PC-3 (cell line): Measurements from ENCODE around the gene DIP2A. TPM values are rescaled to one million over a fixed set of nuclear protein-coding genes. Genes with fewer than 3 reads are reported as not detected.
A peak's percentile ranks its signal among the peaks of the same experiment; 100 is the strongest.

Experiments used
- ATAC-seq: fragments of 200-7000 bp; cut with Tn5 transposase; 2 replicates; pipeline ENCODE4 v1.9.1; 2020; ENCODE audit warnings: mild to moderate bottlenecking, moderate library complexity
- BruUV-seq: library from RNA; stranded (reverse); fragments of 400-500 nt; replicated peaks from 2 replicates; lab custom pipeline; 2021; lab: Mats Ljungman, UMichigan
- CTCF ChIA-PET: fragments of 300-600 bp; sonication (Branson Sonifier 250); formaldehyde crosslinking; loops from one replicate; lab custom pipeline; 2022; ENCODE audit warnings: antibody characterized with exemption; lab: Charles Lee
- POLR2A ChIA-PET: fragments of 300-600 bp; sonication (Branson Sonifier 250); formaldehyde crosslinking; loops from one replicate; lab custom pipeline; 2022; ENCODE audit warnings: antibody characterized with exemption; ENCODE audit not compliant: unreplicated experiment; lab: Charles Lee
- DNase-seq: peaks from one replicate; pipeline ENCODE4 v3.0.0-alpha.2; 2015
- H2AFZ ChIP-seq: fragments of 300-600 bp; sonication (generic); 2 replicates; pipeline ENCODE4 v1.6.0; 2016; ENCODE audit warnings: antibody characterized with exemption, low read length
- H3F3A ChIP-seq: fragments of 300-600 bp; sonication (generic); one replicate; pipeline ENCODE4 v1.6.0; 2017; ENCODE audit warnings: antibody characterized with exemption, low read length, control low read depth, mild to moderate bottlenecking; ENCODE audit not compliant: unreplicated experiment
- H3K27ac ChIP-seq: fragments of 300-600 bp; sonication (generic); 2 replicates; pipeline ENCODE4 v1.5.1; 2016; ENCODE audit warnings: mild to moderate bottlenecking, low read length
- H3K27me3 ChIP-seq: fragments of 300-600 bp; sonication (generic); 2 replicates; pipeline ENCODE4 v1.6.1; 2016; ENCODE audit warnings: low read length, mixed read lengths
- H3K36me3 ChIP-seq: fragments of 300-600 bp; sonication (generic); 2 replicates; pipeline ENCODE4 v1.6.1; 2016; ENCODE audit warnings: low read depth, mixed run types, low read length, mixed read lengths
- H3K4me1 ChIP-seq: fragments of 300-600 bp; sonication (generic); 2 replicates; pipeline ENCODE4 v1.5.1; 2016; ENCODE audit warnings: low read length; ENCODE audit not compliant: insufficient read depth
- H3K4me2 ChIP-seq: fragments of 300-600 bp; sonication (generic); 2 replicates; pipeline ENCODE4 v1.6.0; 2016; ENCODE audit warnings: low read length
- H3K4me3 ChIP-seq: fragments of 300-600 bp; sonication (generic); 2 replicates; pipeline ENCODE4 v1.5.1; 2016; ENCODE audit warnings: mild to moderate bottlenecking, low read length, mixed read lengths
- H3K79me2 ChIP-seq: fragments of 300-600 bp; sonication (generic); 2 replicates; pipeline ENCODE4 v1.6.1; 2017; ENCODE audit warnings: low read length, mixed read lengths
- H3K9ac ChIP-seq: fragments of 300-600 bp; sonication (generic); 2 replicates; pipeline ENCODE4 v1.6.0; 2016; ENCODE audit warnings: mild to moderate bottlenecking, low read length
- H3K9me2 ChIP-seq: fragments of 300-600 bp; sonication (generic); replicated peaks from 2 replicates; pipeline ENCODE4 v1.6.1; 2016; ENCODE audit warnings: mixed run types, low read length, mixed read lengths
- H3K9me3 ChIP-seq: fragments of 300-600 bp; sonication (generic); 2 replicates; pipeline ENCODE4 v1.6.1; 2016; ENCODE audit warnings: low read length, mixed read lengths
- H4K20me1 ChIP-seq: fragments of 300-600 bp; sonication (generic); 2 replicates; pipeline ENCODE4 v1.6.1; 2016; ENCODE audit warnings: low read length, mixed read lengths
- CTCF ChIP-seq: fragments of 300-600 bp; sonication (generic); conservative IDR thresholded peaks from 2 replicates; pipeline ENCODE4 v1.5.1; 2017; ENCODE audit warnings: antibody characterized with exemption, low read depth, mild to moderate bottlenecking, low read length
- EZH2 ChIP-seq: fragments of 300-600 bp; sonication (generic); IDR thresholded peaks from one replicate; pipeline ENCODE4 v1.6.1; 2017; ENCODE audit warnings: antibody characterized with exemption, mild to moderate bottlenecking, low read length; ENCODE audit not compliant: unreplicated experiment
- EZH2phosphoT487 ChIP-seq: fragments of 300-600 bp; sonication (generic); IDR thresholded peaks from 2 replicates; pipeline ENCODE4 v1.6.1; 2018; ENCODE audit warnings: mild to moderate bottlenecking, antibody characterized with exemption, low read length, borderline replicate concordance
- intact Hi-C: fragments of 100-400 bp; cut with micrococcal nuclease; formaldehyde crosslinking; loops from 2 replicates; pipeline ENCODE4 v1.9.0; 2023
- total RNA-seq: library from RNA; depleted of rRNA; stranded (reverse); fragments of >200 nt; gene quantifications from 2 replicates; pipeline ENCODE4 v1.2.3, GENCODE V29; 2014

DIP2A gene
- total RNA-seq, 1 experiment from 2014 or later: 23.7 TPM

- Histone ChIP-seq H3K9me2 (no peaks in the 10 kb centered on the region), H3K9ac (no peak overlapping the region), H3K4me2 (no peak overlapping the region), H3K4me1 (no peaks in the 10 kb centered on the region; the same call in 1 of the 2 replicates), H3K27me3 (no peaks in the 10 kb centered on the region), H3K27ac (no peak overlapping the region), H3K4me3 (no peak overlapping the region), H3K79me2 (no peaks in the 10 kb centered on the region), H2AFZ (no peak overlapping the region), H3K9me3 (no peaks in the 10 kb centered on the region; the same call in 1 of the 2 replicates), H3F3A (no peaks in the 10 kb centered on the region), H4K20me1 (no peaks in the 10 kb centered on the region), H3K36me3 (peaks cover 55% of the 10 kb centered on the region)
- DNase-seq (no peak), ATAC-seq (no peak)
- TF ChIP-seq EZH2phosphoT487: no peak
- TF ChIP-seq EZH2: no peak
- TF ChIP-seq CTCF: no peak
- CTCF ChIA-PET: no interaction called here
- TSS peak; percentile 27 for BruUV-seq
- POLR2A ChIA-PET: no interaction called here
- intact Hi-C loops: no loop called here
Measured at GRCh38 chr21:46569081-46569480, 110.4 kb downstream of the DIP2A start.

- H3F3A ChIP-seq: no peaks in the 10 kb centered on the region
- no peaks in the 10 kb centered on the region for H4K20me1 ChIP-seq
- TF ChIP-seq EZH2 (no peak), CTCF (no peak), EZH2phosphoT487 (no peak)
- no peaks in the 10 kb centered on the region for H3K27me3 ChIP-seq
- H3K4me1 ChIP-seq: no peaks in the 10 kb centered on the region
- intact Hi-C loops: no loop called here
- H3K9ac ChIP-seq: no peak overlapping the region
- ChIA-PET POLR2A (no interaction called here), CTCF (no interaction called here)
- H3K79me2 ChIP-seq: no peaks in the 10 kb centered on the region
- H3K4me2 ChIP-seq: no peak overlapping the region
- H2AFZ ChIP-seq: no peak overlapping the region
- no peak overlapping the region for H3K4me3 ChIP-seq
- ATAC-seq: no peak
- H3K9me2 ChIP-seq: no peaks in the 10 kb centered on the region
- no peak overlapping the region for H3K27ac ChIP-seq
- BruUV-seq: no TSS peak
- no peak for DNase-seq
- H3K9me3 ChIP-seq: no peaks in the 10 kb centered on the region; the same call in 1 of the 2 replicates
- H3K36me3 ChIP-seq: peaks cover 55% of the 10 kb centered on the region
Measured at GRCh38 chr21:46570119-46570518, 111.4 kb downstream of the DIP2A start.

GRCh38 chr21:46570631-46571030, 111.9 kb downstream of the DIP2A start:
- Histone ChIP-seq H3F3A (no peaks in the 10 kb centered on the region), H2AFZ (no peak overlapping the region), H3K9me2 (no peaks in the 10 kb centered on the region), H3K36me3 (peaks cover 51% of the 10 kb centered on the region), H3K27me3 (no peaks in the 10 kb centered on the region), H3K4me3 (no peak overlapping the region), H3K9me3 (no peaks in the 10 kb centered on the region; the same call in 1 of the 2 replicates), H3K79me2 (no peaks in the 10 kb centered on the region), H3K4me1 (no peaks in the 10 kb centered on the region), H3K9ac (no peak overlapping the region), H4K20me1 (no peaks in the 10 kb centered on the region), H3K4me2 (no peak overlapping the region), H3K27ac (no peak overlapping the region)
- POLR2A ChIA-PET: no interaction called here
- no TSS peak for BruUV-seq
- TF ChIP-seq CTCF (no peak), EZH2phosphoT487 (no peak)
- intact Hi-C loops: no loop called here
- CTCF ChIA-PET: no interaction called here
- DNase-seq (no peak), ATAC-seq (no peak)
